K562 (cell line): Measurements from ENCODE around the gene ALDH9A1. TPM values are rescaled to one million over a fixed set of nuclear protein-coding genes. Genes with fewer than 3 reads are reported as not detected.

Experiments
- BHLHE40 ChIP-seq: IDR thresholded peaks from 2 replicates; pipeline ENCODE4 v1.6.1; 2011; ENCODE audit warnings: low read length, improper control_type of control experiment
- ELF2 ChIP-seq: fragments of 250-450 bp; sonication (Bioruptor Pico); IDR thresholded peaks from 2 replicates; pipeline ENCODE4 v1.5.0; 2021; ENCODE audit warnings: mild to moderate bottlenecking
- FOXJ2 ChIP-seq: fragments of 200-800 bp; sonication (Bioruptor generic); IDR thresholded peaks from 2 replicates; pipeline ENCODE4 v1.6.1; 2016; ENCODE audit warnings: missing genetic modification characterization, missing compliant biosample characterization
- MTA2 ChIP-seq: fragments of 450-650 bp; IDR thresholded peaks from 2 replicates; pipeline ENCODE4 v1.6.1; 2016; ENCODE audit warnings: low read depth
- NCOA2 ChIP-seq, 2 experiments: fragments of 450-650 bp; IDR thresholded peaks; 2 replicates each; pipeline ENCODE4 v1.6.1; 2018; ENCODE audit warnings: mild to moderate bottlenecking in 2 of 2, moderate library complexity in 1 of 2; ENCODE audit not compliant: partially characterized antibody in 2 of 2
- PHB2 ChIP-seq: fragments of 450-650 bp; IDR thresholded peaks from 2 replicates; pipeline ENCODE4 v1.6.1; 2017; ENCODE audit warnings: low read depth
- PML ChIP-seq: IDR thresholded peaks from 2 replicates; pipeline ENCODE4 v1.6.1; 2012; ENCODE audit warnings: low read length, inconsistent platforms
- RHOXF2B ChIP-seq: fragments of 250-450 bp; sonication (Bioruptor Pico); conservative IDR thresholded peaks from 2 replicates; pipeline ENCODE4 v1.5.1; 2021
- SIX5 ChIP-seq, 2 experiments: IDR thresholded peaks; 2 replicates each; pipeline ENCODE4 v1.6.1; 2011; ENCODE audit warnings: low read length in 2 of 2, borderline replicate concordance in 1 of 2, low read depth in 1 of 2, mild to moderate bottlenecking in 1 of 2, moderate library complexity in 1 of 2; ENCODE audit not compliant: insufficient read depth in 1 of 2
- TGIF2 ChIP-seq: sonication (generic); formaldehyde crosslinking; IDR thresholded peaks from 2 replicates; pipeline ENCODE4 v1.8.1; 2022; ENCODE audit warnings: mild to moderate bottlenecking, missing genetic modification reagents, moderate library complexity
- TOE1 ChIP-seq, 2 experiments: fragments of 450-650 bp in 1 of 2; sonication (generic) in 1 of 2; formaldehyde crosslinking in 1 of 2; IDR thresholded peaks; 2 replicates each; pipeline versions ENCODE4 v1.7.1 to v1.8.0; 2016 to 2022; ENCODE audit warnings: borderline replicate concordance in 2 of 2, mild to moderate bottlenecking in 2 of 2, antibody characterized with exemption in 1 of 2, inconsistent platforms in 1 of 2, low read depth in 1 of 2, missing genetic modification reagents in 1 of 2, moderate library complexity in 1 of 2
- ZC3H8 ChIP-seq: fragments of 450-650 bp; IDR thresholded peaks from 2 replicates; pipeline ENCODE4 v1.6.1; 2017
- ZSCAN32 ChIP-seq: fragments of 450-650 bp; formaldehyde crosslinking; IDR thresholded peaks from 2 replicates; pipeline ENCODE4 v1.4.0; 2020; ENCODE audit warnings: mild to moderate bottlenecking, moderate library complexity
- polyA plus RNA-seq, 8 experiments: library from polyadenylated mRNA; depleted of rRNA in 4 of 8; stranded (reverse) in 5 of 8; unstranded in 3 of 8; fragments of >200 nt; fragmentation: Nextera tagmentation in 2 of 8; fragmentation: Illumina TruSeq in 1 of 8; extraction: Ambion mirVana in 2 of 8; extraction: Trizol in 1 of 8; gene quantifications; 2 replicates each; pipeline versions ENCODE4 v1.2.1 to v1.2.3, GENCODE V29; 2011 to 2014; ENCODE audit warnings: inconsistent platforms in 1 of 8, missing spikeins in 1 of 8
- total RNA-seq, 7 experiments: library from RNA; depleted of rRNA in 6 of 7; stranded (reverse); fragments of >200 nt in 6 of 7; fragmentation: Illumina TruSeq in 2 of 7; extraction: Trizol in 2 of 7; gene quantifications; 2 replicates each; pipeline versions ENCODE4 v1.2.1 to v1.2.3, GENCODE V29; 2011 to 2021; ENCODE audit warnings: low replicate concordance in 1 of 7
- TF ChIP-seq, protein P1 (sequence below), 3 experiments: IDR thresholded peaks in 2 of 3; conservative IDR thresholded peaks in 1 of 3; 2 replicates each; pipeline ENCODE4 v1.5.1; 2011 to 2012; ENCODE audit warnings: low read length in 3 of 3, mild to moderate bottlenecking in 3 of 3, control low read depth in 2 of 3, improper control_type of control experiment in 1 of 3, inconsistent platforms in 1 of 3, low read depth in 1 of 3, mixed read lengths in 1 of 3, moderate library complexity in 1 of 3; ENCODE audit not compliant: insufficient read depth in 2 of 3
- TF ChIP-seq, protein P2 (sequence below), 2 experiments: fragments of 450-650 bp; formaldehyde crosslinking in 1 of 2; IDR thresholded peaks; 2 replicates each; pipeline versions ENCODE4 v1.4.0 to v1.6.1; 2014 to 2020; ENCODE audit warnings: mild to moderate bottlenecking in 2 of 2, borderline replicate concordance in 1 of 2, low read depth in 1 of 2
- TF ChIP-seq, protein P3 (sequence below): fragments of 450-650 bp; formaldehyde crosslinking; IDR thresholded peaks from 2 replicates; pipeline ENCODE4 v1.4.0; 2022; ENCODE audit warnings: missing genetic modification characterization

Gene ALDH9A1
- total and polyA plus RNA-seq, 9 of the 15 experiments (the other 6 are each of a cell fraction or from before 2014, with no cell fraction given): 26.5 to 54.3 (median 39.2) TPM

DNA sequence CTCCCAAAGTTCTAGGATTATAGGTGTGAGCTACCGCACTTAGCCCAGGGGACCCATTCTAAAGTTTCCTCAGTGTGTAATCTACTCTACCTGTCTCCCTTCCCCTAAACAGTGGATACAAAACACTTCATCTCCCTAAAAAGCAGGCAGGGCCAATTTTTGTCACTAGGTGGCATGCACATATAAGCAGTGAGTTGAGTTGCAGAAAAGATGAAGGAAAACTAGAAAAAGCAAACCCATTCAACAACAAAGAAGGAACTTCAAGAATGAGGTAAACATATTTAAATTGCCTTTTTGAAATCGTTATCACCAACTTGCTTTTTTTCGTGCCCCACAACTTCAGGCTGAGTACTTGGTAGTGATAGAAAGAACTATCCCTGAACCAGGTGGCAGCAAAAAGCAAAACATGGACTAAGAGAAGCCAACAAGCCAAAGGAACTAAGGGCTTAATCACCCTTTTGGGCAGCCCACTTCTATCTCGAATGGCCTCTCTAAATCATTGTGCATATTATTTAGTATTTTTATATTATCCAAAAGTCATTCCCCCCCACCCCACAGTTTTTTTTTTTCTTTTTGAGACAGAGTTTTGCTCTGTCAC, 19.7 kb upstream of the ALDH9A1 start (continued):
- TF ChIP-seq TOE1 (IDR thresholded peaks at IDR 0.05; ENCODE audit: borderline replicate concordance) (no peak), TOE1 (CRISPR knock-in tag; IDR thresholded peaks at IDR 0.05; ENCODE audit: borderline replicate concordance, low read depth) (no peak), PHB2 (no peak), ELF2 (CRISPR knock-in tag) (no peak), ZC3H8 (no peak), BHLHE40 (no peak), FOXJ2 (tag) (no peak), TGIF2 (CRISPR knock-in tag) (no peak), MTA2 (no peak), NCOA2 (IDR thresholded peaks at IDR 0.05; ENCODE audit: partially characterized antibody in 2 of 2) (no peak), PML (no peak), SIX5 (IDR thresholded peaks at IDR 0.05; ENCODE audit: borderline replicate concordance in 1 of 2, insufficient read depth in 1 of 2, low read depth in 1 of 2, low read length in 2 of 2) (no peak), RHOXF2B (CRISPR knock-in tag) (no peak), ZSCAN32 (CRISPR knock-in tag) (no peak)
- TF ChIP-seq, protein P1, sequence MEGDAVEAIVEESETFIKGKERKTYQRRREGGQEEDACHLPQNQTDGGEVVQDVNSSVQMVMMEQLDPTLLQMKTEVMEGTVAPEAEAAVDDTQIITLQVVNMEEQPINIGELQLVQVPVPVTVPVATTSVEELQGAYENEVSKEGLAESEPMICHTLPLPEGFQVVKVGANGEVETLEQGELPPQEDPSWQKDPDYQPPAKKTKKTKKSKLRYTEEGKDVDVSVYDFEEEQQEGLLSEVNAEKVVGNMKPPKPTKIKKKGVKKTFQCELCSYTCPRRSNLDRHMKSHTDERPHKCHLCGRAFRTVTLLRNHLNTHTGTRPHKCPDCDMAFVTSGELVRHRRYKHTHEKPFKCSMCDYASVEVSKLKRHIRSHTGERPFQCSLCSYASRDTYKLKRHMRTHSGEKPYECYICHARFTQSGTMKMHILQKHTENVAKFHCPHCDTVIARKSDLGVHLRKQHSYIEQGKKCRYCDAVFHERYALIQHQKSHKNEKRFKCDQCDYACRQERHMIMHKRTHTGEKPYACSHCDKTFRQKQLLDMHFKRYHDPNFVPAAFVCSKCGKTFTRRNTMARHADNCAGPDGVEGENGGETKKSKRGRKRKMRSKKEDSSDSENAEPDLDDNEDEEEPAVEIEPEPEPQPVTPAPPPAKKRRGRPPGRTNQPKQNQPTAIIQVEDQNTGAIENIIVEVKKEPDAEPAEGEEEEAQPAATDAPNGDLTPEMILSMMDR (IDR thresholded peaks at IDR 0.05 in 2 of 3, conservative IDR thresholded peaks at IDR 0.05 in 1 of 3; ENCODE audit: insufficient read depth in 2 of 3, low read depth in 1 of 3, low read length in 3 of 3): peak; percentile 83 to 97 (median 87)
- TF ChIP-seq, protein P2, sequence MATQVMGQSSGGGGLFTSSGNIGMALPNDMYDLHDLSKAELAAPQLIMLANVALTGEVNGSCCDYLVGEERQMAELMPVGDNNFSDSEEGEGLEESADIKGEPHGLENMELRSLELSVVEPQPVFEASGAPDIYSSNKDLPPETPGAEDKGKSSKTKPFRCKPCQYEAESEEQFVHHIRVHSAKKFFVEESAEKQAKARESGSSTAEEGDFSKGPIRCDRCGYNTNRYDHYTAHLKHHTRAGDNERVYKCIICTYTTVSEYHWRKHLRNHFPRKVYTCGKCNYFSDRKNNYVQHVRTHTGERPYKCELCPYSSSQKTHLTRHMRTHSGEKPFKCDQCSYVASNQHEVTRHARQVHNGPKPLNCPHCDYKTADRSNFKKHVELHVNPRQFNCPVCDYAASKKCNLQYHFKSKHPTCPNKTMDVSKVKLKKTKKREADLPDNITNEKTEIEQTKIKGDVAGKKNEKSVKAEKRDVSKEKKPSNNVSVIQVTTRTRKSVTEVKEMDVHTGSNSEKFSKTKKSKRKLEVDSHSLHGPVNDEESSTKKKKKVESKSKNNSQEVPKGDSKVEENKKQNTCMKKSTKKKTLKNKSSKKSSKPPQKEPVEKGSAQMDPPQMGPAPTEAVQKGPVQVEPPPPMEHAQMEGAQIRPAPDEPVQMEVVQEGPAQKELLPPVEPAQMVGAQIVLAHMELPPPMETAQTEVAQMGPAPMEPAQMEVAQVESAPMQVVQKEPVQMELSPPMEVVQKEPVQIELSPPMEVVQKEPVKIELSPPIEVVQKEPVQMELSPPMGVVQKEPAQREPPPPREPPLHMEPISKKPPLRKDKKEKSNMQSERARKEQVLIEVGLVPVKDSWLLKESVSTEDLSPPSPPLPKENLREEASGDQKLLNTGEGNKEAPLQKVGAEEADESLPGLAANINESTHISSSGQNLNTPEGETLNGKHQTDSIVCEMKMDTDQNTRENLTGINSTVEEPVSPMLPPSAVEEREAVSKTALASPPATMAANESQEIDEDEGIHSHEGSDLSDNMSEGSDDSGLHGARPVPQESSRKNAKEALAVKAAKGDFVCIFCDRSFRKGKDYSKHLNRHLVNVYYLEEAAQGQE (IDR thresholded peaks at IDR 0.05; ENCODE audit: borderline replicate concordance): peak; percentile 93
- TF ChIP-seq, protein P2 (CRISPR knock-in tag; IDR thresholded peaks at IDR 0.05; ENCODE audit: low read depth): no peak
- TF ChIP-seq, protein P3, sequence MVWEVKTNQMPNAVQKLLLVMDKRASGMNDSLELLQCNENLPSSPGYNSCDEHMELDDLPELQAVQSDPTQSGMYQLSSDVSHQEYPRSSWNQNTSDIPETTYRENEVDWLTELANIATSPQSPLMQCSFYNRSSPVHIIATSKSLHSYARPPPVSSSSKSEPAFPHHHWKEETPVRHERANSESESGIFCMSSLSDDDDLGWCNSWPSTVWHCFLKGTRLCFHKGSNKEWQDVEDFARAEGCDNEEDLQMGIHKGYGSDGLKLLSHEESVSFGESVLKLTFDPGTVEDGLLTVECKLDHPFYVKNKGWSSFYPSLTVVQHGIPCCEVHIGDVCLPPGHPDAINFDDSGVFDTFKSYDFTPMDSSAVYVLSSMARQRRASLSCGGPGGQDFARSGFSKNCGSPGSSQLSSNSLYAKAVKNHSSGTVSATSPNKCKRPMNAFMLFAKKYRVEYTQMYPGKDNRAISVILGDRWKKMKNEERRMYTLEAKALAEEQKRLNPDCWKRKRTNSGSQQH: no peak
